GM18498 (cell line): Measurements from ENCODE around the gene CEACAM4.

ENCODE experiments used
- ATAC-seq: cut with Tn5 transposase; IDR thresholded peaks from one replicate; pipeline ENCODE4 v1.9.1; 2021; ENCODE audit warnings: mild to moderate bottlenecking, moderate library complexity; ENCODE audit not compliant: unreplicated experiment

Gene CEACAM4

GRCh38 chr19:41617941-41618730, 8.7 kb downstream of the CEACAM4 start:
- no peak for ATAC-seq

- ATAC-seq, result no peak
Measured at GRCh38 chr19:41616792-41617621, 9.9 kb downstream of the CEACAM4 start.

- no peak for ATAC-seq
Measured at GRCh38 chr19:41615207-41615606, 11.7 kb downstream of the CEACAM4 start.

- no peak for ATAC-seq
Measured at GRCh38 chr19:41612483-41612882, 14.4 kb downstream of the CEACAM4 start.

DNA sequence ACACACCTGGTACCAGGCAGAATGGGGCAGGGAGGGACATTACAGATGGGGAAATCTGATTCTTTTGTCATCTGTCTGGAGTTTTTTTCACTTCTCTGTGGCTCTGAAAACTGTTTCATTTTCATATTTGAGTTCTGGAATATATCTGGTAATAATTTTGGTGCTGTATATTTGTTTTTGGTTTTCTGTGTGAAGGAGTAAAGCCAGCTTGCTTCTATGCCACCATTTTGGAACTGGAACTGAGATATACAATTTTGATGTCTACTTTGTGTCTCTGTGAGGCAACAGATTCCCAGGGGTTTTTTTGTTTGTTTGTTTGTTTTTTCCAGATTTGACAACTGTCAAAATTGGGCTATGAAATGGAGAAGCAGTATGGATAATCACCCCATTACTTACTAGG, 16.1 kb downstream of the CEACAM4 start:
- no peak for ATAC-seq

- ATAC-seq, result no peak
Measured at GRCh38 chr19:41607668-41608067, 19.2 kb downstream of the CEACAM4 start.

GRCh38 chr19:41606215-41606837, 20.5 kb downstream of the CEACAM4 start:
- no peak for ATAC-seq

- ATAC-seq, result no peak
Measured at GRCh38 chr19:41604831-41605230, 22.0 kb downstream of the CEACAM4 start.

GRCh38 chr19:41601771-41602170, 25.1 kb downstream of the CEACAM4 start:
- no peak for ATAC-seq

- no peak for ATAC-seq
Measured at GRCh38 chr19:41599175-41599966, 27.5 kb downstream of the CEACAM4 start.

GRCh38 chr19:41597600-41598041, 29.3 kb downstream of the CEACAM4 start:
- no peak for ATAC-seq

GRCh38 chr19:41595890-41596280, 31.0 kb downstream of the CEACAM4 start:
- no peak for ATAC-seq

- peak; percentile 66 for ATAC-seq
Measured at GRCh38 chr19:41595258-41595889, 31.5 kb downstream of the CEACAM4 start.

DNA sequence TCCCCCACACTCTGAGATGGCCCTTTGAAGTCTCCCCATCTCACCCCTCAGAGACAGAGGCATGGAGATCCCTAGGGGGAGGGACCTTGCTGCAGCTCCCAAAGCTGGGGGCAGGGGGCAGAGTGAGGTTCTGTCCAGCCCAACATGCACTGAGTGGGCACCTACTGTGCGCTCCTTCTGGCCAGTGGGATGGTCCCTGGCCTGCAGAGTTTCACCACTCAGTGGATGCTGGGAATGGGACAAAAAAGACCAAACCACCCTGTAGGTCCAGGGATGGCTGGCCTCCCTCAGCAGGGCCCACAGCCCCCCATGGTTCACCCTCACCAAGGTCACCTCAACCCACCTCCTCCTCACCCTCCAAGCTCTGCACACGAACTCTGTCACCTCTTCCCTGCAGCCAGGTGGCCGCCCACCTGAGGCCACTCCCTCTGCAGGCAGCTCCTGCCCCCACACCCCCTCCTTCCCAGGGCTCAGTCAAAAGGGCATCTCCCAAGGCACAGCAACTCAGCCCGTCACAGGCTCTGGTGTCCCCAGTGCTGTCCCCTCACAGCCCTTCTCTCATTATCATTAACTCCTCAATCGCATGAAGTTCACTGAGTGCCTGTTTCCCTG, 34.8 kb downstream of the CEACAM4 start:
- no peak for ATAC-seq

GRCh38 chr19:41590936-41591335, 35.9 kb downstream of the CEACAM4 start:
- no peak for ATAC-seq

DNA sequence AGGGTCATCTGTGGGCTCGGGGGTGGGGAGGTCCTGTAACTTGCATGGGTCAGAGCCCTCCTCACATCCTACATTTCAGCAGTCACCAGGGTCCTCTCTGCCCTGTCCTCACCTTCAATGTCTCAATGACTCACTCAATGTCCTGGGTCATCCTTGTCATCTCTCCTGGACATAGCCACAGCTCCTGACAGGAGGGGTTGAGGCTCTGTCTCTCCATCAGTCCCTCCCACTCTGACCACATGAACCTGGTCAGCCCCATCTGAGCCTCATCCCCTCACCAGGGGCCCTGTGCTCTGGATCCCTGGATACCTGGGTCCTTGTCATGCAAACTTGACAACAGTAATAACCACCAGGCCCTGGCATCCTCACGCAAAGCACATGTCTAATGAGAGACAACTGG, 37.5 kb downstream of the CEACAM4 start:
- ATAC-seq, result no peak

- ATAC-seq, result no peak
Measured at GRCh38 chr19:41588497-41589209, 38.2 kb downstream of the CEACAM4 start.

GRCh38 chr19:41587838-41588210, 39.0 kb downstream of the CEACAM4 start:
- no peak for ATAC-seq

DNA sequence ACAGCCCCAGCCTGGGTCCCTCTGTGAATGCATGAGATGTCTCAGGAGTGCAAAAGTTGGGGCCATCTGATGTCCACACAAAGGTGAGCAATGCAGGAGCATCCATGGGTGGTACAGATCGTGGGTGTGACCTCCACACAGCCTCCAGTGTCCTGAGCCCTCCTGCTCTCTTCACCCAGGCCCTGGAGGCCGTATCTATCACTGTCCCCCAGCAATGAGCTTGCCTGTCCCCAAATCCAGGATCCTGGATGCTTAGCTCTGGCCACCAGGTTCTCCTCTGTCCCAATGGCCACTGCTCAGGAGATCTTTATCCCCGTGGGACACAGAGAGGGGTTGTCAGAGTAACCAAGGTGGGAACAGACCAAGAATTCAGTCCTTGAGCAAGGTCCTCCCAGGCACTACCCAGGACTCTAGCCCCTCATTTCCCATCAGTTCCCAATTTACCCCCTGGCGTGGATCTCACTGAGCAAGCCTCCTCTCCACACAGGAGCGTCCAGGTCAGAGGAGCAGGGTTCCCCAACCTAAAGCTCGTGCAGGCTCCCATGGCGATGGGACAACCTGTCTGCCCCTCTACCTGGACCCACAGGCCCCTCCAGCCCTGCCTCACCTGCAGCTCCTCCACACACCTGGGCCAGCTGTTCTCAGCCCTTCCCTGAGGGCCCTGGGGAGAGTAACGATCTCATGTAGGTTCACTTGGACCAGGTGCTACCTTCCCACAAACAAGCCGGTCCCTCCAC, 39.6 kb downstream of the CEACAM4 start:
- ATAC-seq, result no peak
